BJ (cell line): ENCODE results near the gene SLC6A6. TPM values are rescaled to one million over a fixed set of nuclear protein-coding genes. Genes with fewer than 3 reads are reported as not detected.

Source experiments
- CTCF ChIA-PET: fragments of 350-600 bp; formaldehyde crosslinking; extraction: SDS; loops from one replicate; lab custom pipeline; 2021; ENCODE audit warnings: antibody characterized with exemption, inconsistent platforms; lab: Yijun Ruan, JAX
- POLR2A ChIA-PET: fragments of 300-600 bp; sonication (Branson Sonifier 250); formaldehyde crosslinking; extraction: SDS; loops from one replicate; lab custom pipeline; 2021; ENCODE audit warnings: antibody characterized with exemption; lab: Charles Lee
- DNase-seq: peaks from one replicate; pipeline ENCODE4 v3.0.0-alpha.2; 2011; ENCODE audit warnings: low read depth
- H3K27me3 ChIP-seq: 2 replicates; pipeline ENCODE4 v1.6.0; 2011; ENCODE audit warnings: low read length; ENCODE audit not compliant: control insufficient read depth, insufficient read depth
- H3K36me3 ChIP-seq: 2 replicates; pipeline ENCODE4 v1.5.1; 2011; ENCODE audit warnings: low read length; ENCODE audit not compliant: control insufficient read depth, insufficient read depth
- H3K4me3 ChIP-seq: 2 replicates; pipeline ENCODE4 v1.5.1; 2011; ENCODE audit warnings: low read depth, mild to moderate bottlenecking, control low read depth, low read length
- CTCF ChIP-seq: IDR thresholded peaks from 2 replicates; pipeline ENCODE4 v1.5.1; 2011; ENCODE audit warnings: low read depth, mild to moderate bottlenecking, control low read depth, inconsistent platforms, low read length, moderate library complexity; ENCODE audit not compliant: insufficient read depth
- polyA plus RNA-seq: library from polyadenylated mRNA; depleted of rRNA; stranded (reverse); fragments of >200 nt; gene quantifications from 2 replicates; pipeline ENCODE4 v1.2.3, GENCODE V29; 2011

Gene SLC6A6
- polyA plus RNA-seq, 1 experiment, result 114 TPM

- H3K27me3 ChIP-seq, result no peaks in the 10 kb centered on the region
- no peak for DNase-seq
- H3K4me3 ChIP-seq, result no peak overlapping the region
- POLR2A ChIA-PET, result no interaction called here
- CTCF ChIA-PET, result interaction anchor here (0.8 kb wide), 1 partner anchor 22 kb away, joined by 3 read pairs; no protein-coding TSS in a partner anchor
- H3K36me3 ChIP-seq, result peaks cover 60% of the 10 kb centered on the region
- TF ChIP-seq CTCF, result no peak
Measured at GRCh38 chr3:14482271-14482721, 79.9 kb downstream of the SLC6A6 start.

GRCh38 chr3:14483286-14483685 is 80.9 kb downstream of the SLC6A6 start:
- POLR2A ChIA-PET, result no interaction called here
- CTCF ChIA-PET, result interaction anchor here (0.6 to 1.3 kb wide), 3 partner anchors 64 to 222 kb away, joined by 3 to 4 read pairs (median 4); no protein-coding TSS in a partner anchor
- DNase-seq, result no peak
- H3K27me3 ChIP-seq, result no peaks in the 10 kb centered on the region
- H3K36me3 ChIP-seq, result peaks cover 60% of the 10 kb centered on the region
- no peak overlapping the region for H3K4me3 ChIP-seq
- no peak for TF ChIP-seq CTCF

GRCh38 chr3:14484741-14485140 is 82.3 kb downstream of the SLC6A6 start:
- CTCF ChIA-PET, result interaction anchor here (1.0 to 1.1 kb wide), 2 partner anchors 24 to 224 kb away, joined by 4 read pairs; no protein-coding TSS in a partner anchor
- TF ChIP-seq CTCF, result no peak
- POLR2A ChIA-PET, result no interaction called here

GRCh38 chr3:14485981-14486380 is 83.6 kb downstream of the SLC6A6 start:
- DNase-seq, result no peak
- CTCF ChIA-PET, result interaction anchor here (1.0 to 2.7 kb wide), 2 partner anchors 18 to 23 kb away, joined by 3 to 12 read pairs; no protein-coding TSS in a partner anchor
- no peaks in the 10 kb centered on the region for H3K27me3 ChIP-seq
- no peak overlapping the region for H3K4me3 ChIP-seq
- peaks cover 56% of the 10 kb centered on the region for H3K36me3 ChIP-seq
- POLR2A ChIA-PET, result no interaction called here
- TF ChIP-seq CTCF, result no peak

More at GRCh38 chr3:14484741-14485140, 82.3 kb downstream of the SLC6A6 start:
- Histone ChIP-seq H3K4me3 (no peak overlapping the region), H3K36me3 (peaks cover 60% of the 10 kb centered on the region), H3K27me3 (no peaks in the 10 kb centered on the region)
- DNase-seq, result no peak

GRCh38 chr3:14486460-14486859 is 84.1 kb downstream of the SLC6A6 start:
- ChIA-PET CTCF (interaction anchor here (2.7 kb wide), 1 partner anchor 22 kb away, joined by 12 read pairs; no protein-coding TSS in a partner anchor), POLR2A (no interaction called here)
- no peaks in the 10 kb centered on the region for H3K27me3 ChIP-seq
- no peak for TF ChIP-seq CTCF
- H3K36me3 ChIP-seq, result peaks cover 51% of the 10 kb centered on the region
- no peak overlapping the region for H3K4me3 ChIP-seq
- DNase-seq, result no peak
